Cardiac atrium fibroblast (primary cell): Measurements from ENCODE around the gene CBX6. TPM values are rescaled to one million over a fixed set of nuclear protein-coding genes. Genes with fewer than 3 reads are reported as not detected.

Source experiments
- total RNA-seq: library from RNA; depleted of rRNA; stranded (reverse); fragments of >200 nt; gene quantifications from 2 replicates; pipeline ENCODE4 v1.2.3, GENCODE V29; 2015

CBX6 gene
- 37.2 and 41.0 TPM in 2 replicates for total RNA-seq

GRCh38 chr22:38872172-38872830 is at the start of gene CBX6:
Gene CBX6 (minus strand): TSS chr22:38872216. CDS start chr22:38872190, 26 bp downstream.

DNA sequence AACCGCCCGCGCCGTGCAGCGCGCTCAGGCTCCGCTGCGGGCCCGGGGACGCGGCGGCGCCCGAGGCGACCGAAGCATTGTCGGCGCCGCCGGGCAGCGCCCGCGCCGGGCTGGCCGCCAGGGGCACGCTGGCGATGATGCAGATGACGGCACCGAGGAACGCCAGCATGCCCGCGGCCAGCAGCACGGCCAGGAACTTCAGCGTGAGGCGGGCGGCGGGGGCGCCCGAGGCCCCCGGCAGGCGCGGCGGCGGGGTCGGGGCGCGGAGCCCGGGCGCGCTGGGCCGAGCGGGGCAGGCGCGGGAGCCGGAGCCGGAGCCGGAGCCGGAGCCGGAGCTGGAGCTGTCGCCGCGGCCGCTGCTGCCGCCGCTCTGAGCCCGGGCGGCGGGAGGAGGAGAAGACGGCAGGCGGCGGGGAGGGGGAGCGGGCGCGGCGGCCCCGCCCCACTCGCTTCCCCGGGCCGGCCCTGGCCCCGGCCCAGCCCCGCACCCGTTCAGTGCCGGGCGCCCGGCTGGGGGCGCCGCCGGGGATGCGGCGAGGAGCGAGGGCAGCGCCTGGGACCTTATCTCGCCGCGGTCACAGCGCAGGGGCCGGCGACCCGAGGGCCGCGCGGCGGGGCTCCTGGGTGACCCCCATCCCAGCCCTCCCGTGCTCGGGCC is 28.2 kb downstream of the CBX6 start, which contains the start of gene NPTXR:
NPTXR (minus strand) TSS at position 372 of the 658 bp plus-strand sequence.

Other genes with a start within 250 kb of the CBX6 start
- gene FAM227A, start 215.8 kb downstream of the CBX6 start, total RNA-seq: 0.65 and 0.90 TPM in 2 replicates
- gene CBY1, start 215.6 kb downstream of the CBX6 start, total RNA-seq: 10.2 and 16.4 TPM in 2 replicates
- 42.8 and 47.3 TPM in 2 replicates for gene TOMM22, start 190.3 kb downstream of the CBX6 start, total RNA-seq
- gene JOSD1, start 171.3 kb downstream of the CBX6 start, total RNA-seq: 49.6 and 52.0 TPM in 2 replicates
- gene GTPBP1, start 166.3 kb downstream of the CBX6 start, total RNA-seq: 27.5 and 45.0 TPM in 2 replicates
- gene SUN2, start 116.2 kb downstream of the CBX6 start, total RNA-seq: 60.5 and 69.3 TPM in 2 replicates
- 9.9 and 13.9 TPM in 2 replicates for gene DNAL4, start 78.1 kb downstream of the CBX6 start, total RNA-seq
- gene NPTXR, start 28.2 kb downstream of the CBX6 start, total RNA-seq: 0.54 and 1.5 TPM in 2 replicates
- gene APOBEC3A, start 85.4 kb upstream of the CBX6 start, total RNA-seq: not detected in 2 replicates
- 2.2 and 6.0 TPM in 2 replicates for gene APOBEC3B, start 110.1 kb upstream of the CBX6 start, total RNA-seq
- 17.1 and 19.0 TPM in 2 replicates for gene APOBEC3C, start 142.0 kb upstream of the CBX6 start, total RNA-seq
- gene APOBEC3D, start 148.9 kb upstream of the CBX6 start, total RNA-seq: 0.16 and 1.4 TPM in 2 replicates
- gene APOBEC3F, start 168.6 kb upstream of the CBX6 start, total RNA-seq: 1.4 and 2.8 TPM in 2 replicates
- gene APOBEC3G, start 205.1 kb upstream of the CBX6 start, total RNA-seq: 5.6 and 10.7 TPM in 2 replicates
- not detected in 2 replicates for gene APOBEC3H, start 225.0 kb upstream of the CBX6 start, total RNA-seq